ENCODE results near the gene SHISAL1. TPM values are rescaled to one million over a fixed set of nuclear protein-coding genes. Genes with fewer than 3 reads are reported as not detected.

Gene SHISAL1
- total RNA-seq, 4 donors from 2014 or later, result 1.1 to 3.3 (median 1.4) TPM

GRCh38 chr22:44204739-44205515 is 107.8 kb downstream of the SHISAL1 start:
- TF ChIP-seq CTCF (IDR thresholded peaks at IDR 0.05) (no peak), POLR2A (IDR thresholded peaks at IDR 0.05) (no peak)
- Histone ChIP-seq H3K4me1 (no peaks in the 10 kb centered on the region), H3K9me3 (no peaks in the 10 kb centered on the region), H3K36me3 (no peaks in the 10 kb centered on the region), H3K4me3 (no peak overlapping the region), H3K27ac (peak overlapping the region in 1 of 4 donors; percentile 1), H3K27me3 (no peaks in the 10 kb centered on the region)
- peak in 1 of 3 donors; percentile 38 for DNase-seq

- DNase-seq, result no peak
- H3K4me1 ChIP-seq, result no peaks in the 10 kb centered on the region
- H3K9me3 ChIP-seq, result no peaks in the 10 kb centered on the region
- TF ChIP-seq CTCF (IDR thresholded peaks at IDR 0.05) (no peak), POLR2A (IDR thresholded peaks at IDR 0.05) (no peak)
- no peak overlapping the region for H3K27ac ChIP-seq
- no peaks in the 10 kb centered on the region for H3K36me3 ChIP-seq
- H3K27me3 ChIP-seq, result no peaks in the 10 kb centered on the region
- no peak overlapping the region for H3K4me3 ChIP-seq
These were observed 109.5 kb downstream of the SHISAL1 start for GRCh38 chr22:44203203-44203602.

- DNase-seq, result no peak
- Histone ChIP-seq H3K4me3 (no peak overlapping the region), H3K4me1 (no peaks in the 10 kb centered on the region), H3K27ac (no peak overlapping the region), H3K9me3 (no peaks in the 10 kb centered on the region), H3K27me3 (no peaks in the 10 kb centered on the region), H3K36me3 (no peaks in the 10 kb centered on the region)
- no peak for TF ChIP-seq CTCF (IDR thresholded peaks at IDR 0.05)
- no peak for TF ChIP-seq POLR2A (IDR thresholded peaks at IDR 0.05)
These were observed 110.4 kb downstream of the SHISAL1 start for GRCh38 chr22:44202261-44202789.

GRCh38 chr22:44201665-44202064 is 111.1 kb downstream of the SHISAL1 start:
- Histone ChIP-seq H3K27ac (no peak overlapping the region), H3K27me3 (no peaks in the 10 kb centered on the region), H3K9me3 (no peaks in the 10 kb centered on the region), H3K4me1 (no peaks in the 10 kb centered on the region), H3K36me3 (no peaks in the 10 kb centered on the region), H3K4me3 (no peak overlapping the region)
- no peak for TF ChIP-seq CTCF (IDR thresholded peaks at IDR 0.05)
- DNase-seq, result peak in 1 of 3 donors; percentile 37

GRCh38 chr22:44200855-44201550 is 111.7 kb downstream of the SHISAL1 start:
- H3K27me3 ChIP-seq, result no peaks in the 10 kb centered on the region
- DNase-seq, result peak in 1 of 3 donors; percentile 43
- H3K36me3 ChIP-seq, result no peaks in the 10 kb centered on the region
- TF ChIP-seq CTCF (IDR thresholded peaks at IDR 0.05) (no peak), POLR2A (IDR thresholded peaks at IDR 0.05) (no peak)
- H3K9me3 ChIP-seq, result no peaks in the 10 kb centered on the region
- H3K4me1 ChIP-seq, result no peaks in the 10 kb centered on the region
- H3K27ac ChIP-seq, result no peak overlapping the region
- no peak overlapping the region for H3K4me3 ChIP-seq

All from Peyer's patch (tissue), 4 donors.